Uterus (tissue), 4 donors: Measurements from ENCODE around the gene TMEM229A. TPM values are rescaled to one million over a fixed set of nuclear protein-coding genes. Genes with fewer than 3 reads are reported as not detected.

Source experiments
- DNase-seq, 2 donors: peaks; one replicate each; pipeline ENCODE4 v3.0.0-alpha.2; 2019 to 2020
- H3K27ac ChIP-seq, 2 donors: fragments of 200-600 bp; sonication (generic); 1 replicate in 1 of 2; 2 replicates in 1 of 2; pipeline ENCODE4 v1.5.1; 2016 to 2018
- H3K27me3 ChIP-seq, 2 donors: fragments of 200-600 bp; sonication (generic); one replicate each; pipeline ENCODE4 v1.5.1; 2018 to 2019; ENCODE audit warnings: control low read depth in 1 of 2
- H3K36me3 ChIP-seq, 2 donors: fragments of 200-600 bp; sonication (generic); one replicate each; pipeline ENCODE4 v1.5.1; 2019; ENCODE audit warnings: control low read depth in 1 of 2
- H3K4me1 ChIP-seq, 2 donors: fragments of 200-600 bp; sonication (generic); one replicate each; pipeline ENCODE4 v1.5.1; 2018 to 2019; ENCODE audit warnings: control low read depth in 1 of 2
- H3K4me3 ChIP-seq, 2 donors: fragments of 200-600 bp; sonication (generic); 1 replicate in 1 of 2; 2 replicates in 1 of 2; pipeline ENCODE4 v1.5.1; 2018 to 2019; ENCODE audit warnings: mild to moderate bottlenecking in 1 of 2
- H3K9me3 ChIP-seq, 2 donors: fragments of 200-600 bp; sonication (generic); one replicate each; pipeline ENCODE4 v1.5.1; 2019; ENCODE audit warnings: control low read depth in 1 of 2
- CTCF ChIP-seq, 4 experiments: fragments of 200-600 bp in 2 of 4; fragments of 450-650 bp in 2 of 4; sonication (generic) in 2 of 4; IDR thresholded peaks; one replicate each; pipeline ENCODE4 v1.5.1; 2016 to 2019; ENCODE audit warnings: antibody characterized with exemption in 4 of 4, mild to moderate bottlenecking in 2 of 4, moderate library complexity in 1 of 4
- POLR2A ChIP-seq, 2 donors: fragments of 450-650 bp; IDR thresholded peaks; one replicate each; pipeline ENCODE4 v1.6.1; 2016; ENCODE audit warnings: antibody characterized with exemption in 2 of 2, mild to moderate bottlenecking in 1 of 2, moderate library complexity in 1 of 2
- intact Hi-C: fragments of 100-400 bp; cut with DNase I; formaldehyde crosslinking; loops from one replicate; pipeline ENCODE4 v1.15.1; 2023; ENCODE audit warnings: low total_unique reads
- total RNA-seq, 4 donors: library from RNA; depleted of rRNA in 3 of 4; stranded (reverse); fragments of >200 nt in 3 of 4; gene quantifications; one replicate each; pipeline versions ENCODE4 v1.1.0 to v1.2.4, GENCODE V29; 2014 to 2023
- donor health status: DM: yes; HTN: yes; CAD: no.

TMEM229A gene
- total RNA-seq, 4 donors from 2014 or later = 7.1 TPM; not detected in 3

GRCh38 chr7:123994449-123994848 lies 38.4 kb downstream of the TMEM229A start:
- no peak for DNase-seq
- Histone ChIP-seq H3K27me3 (no peaks in the 10 kb centered on the region), H3K9me3 (no peaks in the 10 kb centered on the region), H3K27ac (no peak overlapping the region), H3K36me3 (no peaks in the 10 kb centered on the region), H3K4me3 (no peak overlapping the region), H3K4me1 (no peaks in the 10 kb centered on the region)
- TF ChIP-seq CTCF (IDR thresholded peaks at IDR 0.05) (no peak), POLR2A (IDR thresholded peaks at IDR 0.05) (no peak)
- intact Hi-C loops = no loop called here

- Histone ChIP-seq H3K9me3 (no peaks in the 10 kb centered on the region), H3K4me1 (no peaks in the 10 kb centered on the region), H3K4me3 (no peak overlapping the region), H3K36me3 (no peaks in the 10 kb centered on the region), H3K27me3 (no peaks in the 10 kb centered on the region), H3K27ac (no peak overlapping the region)
- DNase-seq = no peak
- intact Hi-C loops = no loop called here
- TF ChIP-seq POLR2A (IDR thresholded peaks at IDR 0.05) = no peak
- TF ChIP-seq CTCF (IDR thresholded peaks at IDR 0.05) = no peak
These were observed 38.9 kb downstream of the TMEM229A start for GRCh38 chr7:123993996-123994395.

GRCh38 chr7:123992913-123993518 lies 39.9 kb downstream of the TMEM229A start:
- Histone ChIP-seq H3K27ac (no peak overlapping the region), H3K27me3 (no peaks in the 10 kb centered on the region), H3K9me3 (no peaks in the 10 kb centered on the region), H3K4me3 (no peak overlapping the region), H3K4me1 (no peaks in the 10 kb centered on the region), H3K36me3 (no peaks in the 10 kb centered on the region)
- intact Hi-C loops = no loop called here
- TF ChIP-seq POLR2A (IDR thresholded peaks at IDR 0.05) (no peak), CTCF (IDR thresholded peaks at IDR 0.05) (no peak)
- DNase-seq = no peak

- Histone ChIP-seq H3K4me1 (no peaks in the 10 kb centered on the region), H3K9me3 (no peaks in the 10 kb centered on the region), H3K27me3 (no peaks in the 10 kb centered on the region), H3K27ac (no peak overlapping the region), H3K4me3 (no peak overlapping the region), H3K36me3 (no peaks in the 10 kb centered on the region)
- TF ChIP-seq POLR2A (IDR thresholded peaks at IDR 0.05) = no peak
- no peak for TF ChIP-seq CTCF (IDR thresholded peaks at IDR 0.05)
- DNase-seq = no peak
- intact Hi-C loops = no loop called here
These were observed 45.4 kb downstream of the TMEM229A start for GRCh38 chr7:123987445-123987844.

Other genes with a start within 250 kb of the TMEM229A start
- not detected for gene HYAL4, start 187.9 kb downstream of the TMEM229A start, total RNA-seq
- gene SPAM1, start 107.8 kb downstream of the TMEM229A start, total RNA-seq = not detected